IPS-18a (cell line): Measurements from ENCODE around the gene RNF227.
"Not testable (repeated sequence)": the region's sequence is repeated elsewhere in the genome, so short reads cannot be mapped to it uniquely, and the experiment has no call there.

Source experiments
- H3K27ac ChIP-seq: one replicate; pipeline ENCODE4 v1.5.1; 2013; ENCODE audit warnings: low read length
- H3K27me3 ChIP-seq: one replicate; pipeline ENCODE4 v1.6.1; 2013; ENCODE audit warnings: mild to moderate bottlenecking, low read length; ENCODE audit not compliant: control insufficient read depth, insufficient read depth
- H3K36me3 ChIP-seq: one replicate; pipeline ENCODE4 v1.6.1; 2013; ENCODE audit warnings: low read depth, low read length; ENCODE audit not compliant: control insufficient read depth
- H3K4me1 ChIP-seq: one replicate; pipeline ENCODE4 v1.6.1; 2013; ENCODE audit warnings: low read depth, low read length; ENCODE audit not compliant: control insufficient read depth
- H3K4me3 ChIP-seq: one replicate; pipeline ENCODE4 v1.5.1; 2013; ENCODE audit warnings: low read length
- H3K9ac ChIP-seq: one replicate; pipeline ENCODE4 v1.6.1; 2013; ENCODE audit warnings: mild to moderate bottlenecking, low read length, moderate library complexity
- H3K9me3 ChIP-seq: one replicate; pipeline ENCODE4 v1.6.1; 2013; ENCODE audit warnings: low read depth, low read length; ENCODE audit not compliant: control insufficient read depth

RNF227 gene

GRCh38 chr17:7873051-7873450 lies 43.0 kb downstream of the RNF227 start:
- Histone ChIP-seq H3K27me3 (no peaks in the 10 kb centered on the region), H3K27ac (no peak overlapping the region), H3K4me1 (no peaks in the 10 kb centered on the region), H3K9me3 (no peaks in the 10 kb centered on the region), H3K9ac (no peak overlapping the region), H3K36me3 (no peaks in the 10 kb centered on the region), H3K4me3 (no peak overlapping the region)

- Histone ChIP-seq H3K4me3 (no peak overlapping the region), H3K27ac (no peak overlapping the region), H3K9me3 (no peaks in the 10 kb centered on the region), H3K4me1 (peaks cover under 1% of the 10 kb centered on the region), H3K27me3 (no peaks in the 10 kb centered on the region), H3K36me3 (no peaks in the 10 kb centered on the region), H3K9ac (no peak overlapping the region)
Measured at GRCh38 chr17:7867881-7868329, 48.2 kb downstream of the RNF227 start.

DNA sequence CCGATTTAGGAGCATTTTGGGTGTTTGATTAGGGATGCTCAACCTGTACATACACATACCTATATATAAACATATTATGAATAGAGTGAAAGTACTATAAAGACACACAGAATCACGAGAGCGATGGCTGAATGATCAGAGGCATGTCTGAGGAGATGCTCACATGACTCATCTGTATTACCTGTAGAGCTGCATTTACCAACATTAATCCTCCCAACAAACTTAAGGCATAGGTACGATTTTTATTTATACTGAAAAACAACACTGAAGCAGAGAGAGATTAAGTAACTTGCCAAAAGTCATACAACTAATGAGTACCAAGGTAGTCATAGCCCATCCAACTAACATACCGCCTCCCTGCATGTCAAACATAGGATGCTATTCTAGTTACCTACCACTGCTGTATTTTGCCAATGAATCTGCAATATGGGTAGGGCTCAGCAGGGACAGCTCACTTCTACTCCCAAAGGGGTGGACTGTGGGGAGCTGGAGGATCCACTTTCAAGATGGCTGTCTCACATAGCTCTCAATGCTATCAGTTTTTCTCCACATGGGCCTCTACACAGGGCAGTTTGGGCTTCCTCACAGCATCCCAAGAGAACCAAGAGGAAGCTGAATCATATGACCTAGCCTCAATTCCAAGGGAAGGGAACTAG lies 51.0 kb downstream of the RNF227 start:
- no peaks in the 10 kb centered on the region for H3K36me3 ChIP-seq
- H3K4me3 ChIP-seq, result no peak overlapping the region
- H3K4me1 ChIP-seq, result peaks cover 3% of the 10 kb centered on the region
- H3K27ac ChIP-seq, result no peak overlapping the region
- no peaks in the 10 kb centered on the region for H3K27me3 ChIP-seq
- no peaks in the 10 kb centered on the region for H3K9me3 ChIP-seq
- no peak overlapping the region for H3K9ac ChIP-seq

DNA sequence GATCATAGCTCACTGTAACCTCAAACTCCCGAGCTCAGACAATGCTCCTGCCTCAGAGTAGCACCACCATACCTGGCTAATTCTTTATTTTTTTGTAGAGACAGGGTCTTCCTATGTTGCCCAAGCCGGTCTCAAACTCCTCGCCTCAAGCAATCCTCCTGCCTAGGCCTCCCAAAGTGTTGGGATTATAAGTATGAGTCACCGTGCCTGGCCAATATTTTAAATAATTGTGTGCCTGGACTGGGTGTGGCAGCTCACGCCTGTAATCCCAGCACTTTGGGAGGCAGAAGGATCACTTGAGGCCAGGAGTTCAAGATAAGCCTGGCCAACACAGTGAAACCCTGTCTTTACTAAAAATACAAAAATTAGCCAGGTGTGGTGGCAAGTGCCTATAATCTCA lies 51.7 kb downstream of the RNF227 start:
- H3K4me1 ChIP-seq, H3K36me3 ChIP-seq, H3K9me3 ChIP-seq, H3K27me3 ChIP-seq, H3K9ac ChIP-seq, H3K27ac ChIP-seq, H3K4me3 ChIP-seq: not testable (repeated sequence)
